ENCODE measurements around the gene NACC1. TPM values are rescaled to one million over a fixed set of nuclear protein-coding genes. Genes with fewer than 3 reads are reported as not detected.

Gene NACC1
- total RNA-seq, 4 donors from 2014 or later, result 23.8 to 55.2 (median 26.2) TPM

GRCh38 chr19:13072188-13072908, 45.7 kb upstream of the NACC1 start:
- no peaks in the 10 kb centered on the region for H3K9me3 ChIP-seq
- H3K4me3 ChIP-seq, result no peak overlapping the region
- WGBS, 2 donors (ENCODE audit: low coverage in 1 of 2), result no CpG with 5 or more reads among the region's 9 CpGs
- no peak for TF ChIP-seq EP300 (IDR thresholded peaks at IDR 0.05)
- TF ChIP-seq, protein P1, sequence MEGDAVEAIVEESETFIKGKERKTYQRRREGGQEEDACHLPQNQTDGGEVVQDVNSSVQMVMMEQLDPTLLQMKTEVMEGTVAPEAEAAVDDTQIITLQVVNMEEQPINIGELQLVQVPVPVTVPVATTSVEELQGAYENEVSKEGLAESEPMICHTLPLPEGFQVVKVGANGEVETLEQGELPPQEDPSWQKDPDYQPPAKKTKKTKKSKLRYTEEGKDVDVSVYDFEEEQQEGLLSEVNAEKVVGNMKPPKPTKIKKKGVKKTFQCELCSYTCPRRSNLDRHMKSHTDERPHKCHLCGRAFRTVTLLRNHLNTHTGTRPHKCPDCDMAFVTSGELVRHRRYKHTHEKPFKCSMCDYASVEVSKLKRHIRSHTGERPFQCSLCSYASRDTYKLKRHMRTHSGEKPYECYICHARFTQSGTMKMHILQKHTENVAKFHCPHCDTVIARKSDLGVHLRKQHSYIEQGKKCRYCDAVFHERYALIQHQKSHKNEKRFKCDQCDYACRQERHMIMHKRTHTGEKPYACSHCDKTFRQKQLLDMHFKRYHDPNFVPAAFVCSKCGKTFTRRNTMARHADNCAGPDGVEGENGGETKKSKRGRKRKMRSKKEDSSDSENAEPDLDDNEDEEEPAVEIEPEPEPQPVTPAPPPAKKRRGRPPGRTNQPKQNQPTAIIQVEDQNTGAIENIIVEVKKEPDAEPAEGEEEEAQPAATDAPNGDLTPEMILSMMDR (IDR thresholded peaks at IDR 0.05), result no peak
- TF ChIP-seq POLR2A (IDR thresholded peaks at IDR 0.05), result no peak
- no peak for TF ChIP-seq POLR2AphosphoS5 (IDR thresholded peaks at IDR 0.05)
- H3K4me1 ChIP-seq, result peaks cover 0 to 95% (median 65%) of the 10 kb centered on the region in 3 donors
- ATAC-seq, result no peak
- H3K36me3 ChIP-seq, result peaks cover 0 to 42% of the 10 kb centered on the region in 2 donors
- no peaks in the 10 kb centered on the region for H3K27me3 ChIP-seq
- peak overlapping the region in 3 of 4 donors; percentile 32 to 95 (median 84) for H3K27ac ChIP-seq

GRCh38 chr19:13073263-13073662, 44.8 kb upstream of the NACC1 start:
- WGBS, 2 donors (ENCODE audit: low coverage in 1 of 2), result no CpG with 5 or more reads among the region's 5 CpGs
- TF ChIP-seq POLR2AphosphoS5 (IDR thresholded peaks at IDR 0.05), result no peak
- TF ChIP-seq, protein P1 (IDR thresholded peaks at IDR 0.05), result no peak
- no peak for TF ChIP-seq POLR2A (IDR thresholded peaks at IDR 0.05)
- TF ChIP-seq EP300 (IDR thresholded peaks at IDR 0.05), result no peak
- Histone ChIP-seq H3K36me3 (peaks cover 0 to 52% of the 10 kb centered on the region in 2 donors), H3K9me3 (no peaks in the 10 kb centered on the region), H3K4me3 (no peak overlapping the region), H3K27ac (peak overlapping the region in 3 of 4 donors; percentile 32 to 95 (median 84)), H3K27me3 (no peaks in the 10 kb centered on the region), H3K4me1 (peaks cover 2 to 95% (median 59%) of the 10 kb centered on the region in 3 donors)
- ATAC-seq, result no peak

DNA sequence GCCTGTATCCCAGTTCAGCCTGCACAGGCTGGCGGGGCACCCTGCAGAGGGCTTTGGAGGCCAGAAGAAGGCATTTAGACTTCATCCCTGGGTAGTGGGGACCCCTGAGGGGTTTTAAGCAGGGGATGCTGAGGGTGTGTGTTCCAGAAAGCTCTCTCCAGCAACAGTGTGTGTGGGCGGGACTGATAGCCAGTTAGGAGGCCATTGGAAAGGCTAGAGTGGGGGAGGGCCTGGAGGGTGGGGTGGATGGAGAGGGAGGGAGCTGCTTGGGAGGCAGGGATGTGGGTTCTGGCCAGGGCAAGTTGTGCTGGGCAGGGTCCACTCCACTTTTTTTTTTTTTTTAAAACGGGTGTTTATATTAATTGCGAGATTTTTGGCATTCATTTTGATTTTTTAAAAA, 43.7 kb upstream of the NACC1 start:
- peaks cover 0 to 58% of the 10 kb centered on the region in 2 donors for H3K36me3 ChIP-seq
- ATAC-seq, result no peak
- peak overlapping the region in 3 of 4 donors; percentile 43 to 84 (median 57) for H3K27ac ChIP-seq
- no peak overlapping the region for H3K4me3 ChIP-seq
- H3K27me3 ChIP-seq, result no peaks in the 10 kb centered on the region
- WGBS, 2 donors (ENCODE audit: low coverage in 1 of 2), result 19 to 54% methylated on average over 2 to 4 of the region's 4 CpGs
- TF ChIP-seq EP300 (IDR thresholded peaks at IDR 0.05), result no peak
- TF ChIP-seq, protein P1 (IDR thresholded peaks at IDR 0.05), result no peak
- TF ChIP-seq POLR2A (IDR thresholded peaks at IDR 0.05), result no peak
- no peak for TF ChIP-seq POLR2AphosphoS5 (IDR thresholded peaks at IDR 0.05)
- H3K9me3 ChIP-seq, result no peaks in the 10 kb centered on the region
- H3K4me1 ChIP-seq, result peaks cover 6 to 95% (median 59%) of the 10 kb centered on the region in 3 donors

DNA sequence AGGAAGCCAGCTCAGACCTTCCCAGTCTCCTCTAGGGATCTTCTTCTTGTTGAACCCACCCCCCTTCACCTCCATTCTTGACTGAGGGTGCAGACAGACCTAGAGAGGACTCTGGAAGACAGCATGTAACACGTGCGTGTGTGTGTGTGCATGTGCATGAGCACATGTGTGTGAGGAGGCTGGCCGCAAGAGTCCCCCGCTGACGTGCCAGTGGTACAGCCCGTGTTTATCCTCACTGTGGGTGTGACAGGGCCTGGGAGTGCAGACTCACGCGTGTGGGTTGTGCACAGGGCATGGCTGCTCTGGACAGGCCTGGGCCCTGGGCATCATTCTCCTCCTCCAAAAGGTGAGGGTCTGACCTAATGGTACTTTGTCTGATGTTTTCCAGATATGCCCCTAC, 41.7 kb upstream of the NACC1 start:
- no peaks in the 10 kb centered on the region for H3K27me3 ChIP-seq
- no CpG with 5 or more reads among the region's 8 CpGs for WGBS, 2 donors (ENCODE audit: low coverage in 1 of 2)
- peaks cover 0 to 69% of the 10 kb centered on the region in 2 donors for H3K36me3 ChIP-seq
- no peak for ATAC-seq
- no peaks in the 10 kb centered on the region for H3K9me3 ChIP-seq
- H3K4me1 ChIP-seq, result peaks cover 6 to 92% (median 53%) of the 10 kb centered on the region in 3 donors
- TF ChIP-seq EP300 (IDR thresholded peaks at IDR 0.05) (no peak), POLR2AphosphoS5 (IDR thresholded peaks at IDR 0.05) (peak; percentile 4)
- no peak overlapping the region for H3K4me3 ChIP-seq
- H3K27ac ChIP-seq, result peak overlapping the region in 3 of 4 donors; percentile 83 to 86 (median 84)

DNA sequence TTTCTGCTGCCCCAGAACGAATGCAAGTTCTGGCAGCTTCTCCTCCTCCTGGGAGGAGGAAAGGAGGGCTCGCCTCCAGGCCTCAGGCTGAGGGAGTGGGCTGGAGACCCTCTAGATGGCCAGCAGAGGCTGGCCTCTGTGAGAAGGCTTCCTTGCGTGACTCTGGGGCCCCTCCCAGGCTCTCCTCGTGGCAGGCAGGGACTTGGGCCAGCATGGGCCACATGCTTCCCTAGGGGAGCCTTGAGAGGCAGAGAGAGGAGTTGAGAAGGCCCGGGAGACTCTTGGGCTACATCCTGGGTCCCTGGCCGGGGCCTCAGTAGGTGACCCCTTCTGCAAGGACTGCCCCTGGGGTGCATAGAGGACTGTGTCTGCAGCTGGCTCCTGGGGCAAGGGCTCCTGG, 41.3 kb upstream of the NACC1 start:
- Histone ChIP-seq H3K36me3 (peaks cover 0 to 74% of the 10 kb centered on the region in 2 donors), H3K9me3 (no peaks in the 10 kb centered on the region)

More for the DNA sequence above, 41.3 kb upstream of the NACC1 start:
- ATAC-seq, result no peak
- Histone ChIP-seq H3K4me1 (peaks cover 6 to 92% (median 54%) of the 10 kb centered on the region in 3 donors), H3K27ac (peak overlapping the region in 3 of 4 donors; percentile 83 to 86 (median 84)), H3K4me3 (no peak overlapping the region), H3K27me3 (no peaks in the 10 kb centered on the region)
- TF ChIP-seq EP300 (IDR thresholded peaks at IDR 0.05) (no peak), POLR2A (IDR thresholded peaks at IDR 0.05) (no peak)
- WGBS, 2 donors (ENCODE audit: low coverage in 1 of 2), result 40% methylated on average over 1 of the region's 6 CpGs; no CpG with 5 or more reads in 1 of the 2 donors
